ENCODE data around the gene MAP2.

DNA sequence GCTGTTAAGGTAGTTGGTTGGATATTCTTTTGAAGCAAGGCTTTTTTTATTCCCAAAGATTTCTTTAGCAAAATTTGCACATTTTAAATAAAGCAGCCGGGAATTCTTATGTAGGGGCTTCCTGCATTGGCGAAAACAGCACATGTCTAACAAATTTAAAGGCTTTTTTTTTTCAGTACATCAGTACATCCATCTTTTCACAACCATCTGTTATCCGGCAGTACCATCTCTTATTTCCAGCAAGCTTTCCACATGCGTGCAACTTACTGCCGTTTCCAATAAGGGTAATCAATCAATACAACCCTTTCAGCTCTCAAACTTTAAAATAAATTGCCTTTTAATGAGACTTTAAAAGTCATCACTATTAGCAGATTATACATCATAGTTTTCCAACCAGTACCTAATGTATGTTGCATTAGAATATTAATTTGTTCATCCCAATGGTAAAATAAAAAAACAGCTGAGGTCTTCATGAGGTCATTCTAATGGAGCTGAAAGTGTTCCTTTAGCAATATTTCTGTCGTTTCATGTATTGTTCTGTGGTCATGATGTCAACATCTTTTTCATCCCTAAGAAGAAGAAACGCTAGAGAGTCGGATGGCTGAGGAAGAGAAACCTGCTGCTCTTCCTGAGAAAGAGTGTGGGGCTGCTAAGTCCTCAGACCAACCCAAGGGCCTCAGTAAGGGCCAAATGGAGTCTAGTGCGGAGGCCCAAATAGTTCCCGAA, 266.3 kb downstream of the MAP2 start:
- no peak for TF ChIP-seq POLR2A (IDR thresholded peaks at IDR 0.05)
- TF ChIP-seq, protein P1, sequence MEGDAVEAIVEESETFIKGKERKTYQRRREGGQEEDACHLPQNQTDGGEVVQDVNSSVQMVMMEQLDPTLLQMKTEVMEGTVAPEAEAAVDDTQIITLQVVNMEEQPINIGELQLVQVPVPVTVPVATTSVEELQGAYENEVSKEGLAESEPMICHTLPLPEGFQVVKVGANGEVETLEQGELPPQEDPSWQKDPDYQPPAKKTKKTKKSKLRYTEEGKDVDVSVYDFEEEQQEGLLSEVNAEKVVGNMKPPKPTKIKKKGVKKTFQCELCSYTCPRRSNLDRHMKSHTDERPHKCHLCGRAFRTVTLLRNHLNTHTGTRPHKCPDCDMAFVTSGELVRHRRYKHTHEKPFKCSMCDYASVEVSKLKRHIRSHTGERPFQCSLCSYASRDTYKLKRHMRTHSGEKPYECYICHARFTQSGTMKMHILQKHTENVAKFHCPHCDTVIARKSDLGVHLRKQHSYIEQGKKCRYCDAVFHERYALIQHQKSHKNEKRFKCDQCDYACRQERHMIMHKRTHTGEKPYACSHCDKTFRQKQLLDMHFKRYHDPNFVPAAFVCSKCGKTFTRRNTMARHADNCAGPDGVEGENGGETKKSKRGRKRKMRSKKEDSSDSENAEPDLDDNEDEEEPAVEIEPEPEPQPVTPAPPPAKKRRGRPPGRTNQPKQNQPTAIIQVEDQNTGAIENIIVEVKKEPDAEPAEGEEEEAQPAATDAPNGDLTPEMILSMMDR (IDR thresholded peaks at IDR 0.05), result no peak

Data from ovary (tissue), 3 donors.